A549 (cell line): ENCODE results near the gene CRYBA4.

Experiments
- BHLHE40 ChIP-seq: IDR thresholded peaks from 2 replicates; pipeline ENCODE4 v1.6.1; 2012; ENCODE audit warnings: low read depth, low read length, inconsistent platforms
- CBX2 ChIP-seq: fragments of 200-600 bp; sonication (generic); IDR thresholded peaks from 2 replicates; pipeline ENCODE4 v1.6.1; 2016; ENCODE audit warnings: low read depth, mild to moderate bottlenecking, borderline replicate concordance
- EP300 ChIP-seq, 2 experiments: fragments of >200 bp; sonication (Bioruptor Twin); formaldehyde crosslinking; IDR thresholded peaks; 2 replicates in 1 of 2; 3 replicates in 1 of 2; pipeline ENCODE4 v1.6.1; 2016 to 2017
- HDAC2 ChIP-seq: fragments of 200-600 bp; sonication (generic); IDR thresholded peaks from 2 replicates; pipeline ENCODE4 v1.6.1; 2016
- JUNB ChIP-seq: fragments of >200 bp; sonication (Bioruptor Twin); formaldehyde crosslinking; IDR thresholded peaks from 2 replicates; pipeline ENCODE4 v1.6.1; 2016
- POLR2A ChIP-seq: IDR thresholded peaks from 2 replicates; pipeline ENCODE4 v1.6.1; 2012; ENCODE audit warnings: mild to moderate bottlenecking, low read length
- RAD21 ChIP-seq, 2 experiments: fragments of >200 bp in 1 of 2; sonication (Bioruptor Twin) in 1 of 2; formaldehyde crosslinking in 1 of 2; IDR thresholded peaks in 1 of 2; conservative IDR thresholded peaks in 1 of 2; 2 replicates in 1 of 2; 3 replicates in 1 of 2; pipeline ENCODE4 v1.6.1; 2012 to 2018; ENCODE audit warnings: inconsistent platforms in 1 of 2
- TFCP2L1 ChIP-seq: fragments of 250-450 bp; sonication (Bioruptor Pico); IDR thresholded peaks from 2 replicates; pipeline ENCODE4 v1.5.0; 2021; ENCODE audit warnings: mild to moderate bottlenecking
- TF ChIP-seq, protein P1 (sequence below): fragments of >200 bp; sonication (Bioruptor Twin); formaldehyde crosslinking; IDR thresholded peaks from 3 replicates; pipeline ENCODE4 v1.5.1; 2016
- TF ChIP-seq, protein P2 (sequence below): fragments of 200-600 bp; sonication (generic); IDR thresholded peaks from 2 replicates; pipeline ENCODE4 v1.6.1; 2016; ENCODE audit warnings: antibody characterized with exemption, mild to moderate bottlenecking, moderate library complexity
- TF ChIP-seq, protein P3 (sequence below): IDR thresholded peaks from 2 replicates; pipeline ENCODE4 v1.6.1; 2012
- TF ChIP-seq, protein P4 (sequence below): fragments of 250-450 bp; sonication (Bioruptor Pico); IDR thresholded peaks from 2 replicates; pipeline ENCODE4 v1.5.0; 2021; ENCODE audit warnings: mild to moderate bottlenecking, moderate library complexity, borderline replicate concordance

DNA sequence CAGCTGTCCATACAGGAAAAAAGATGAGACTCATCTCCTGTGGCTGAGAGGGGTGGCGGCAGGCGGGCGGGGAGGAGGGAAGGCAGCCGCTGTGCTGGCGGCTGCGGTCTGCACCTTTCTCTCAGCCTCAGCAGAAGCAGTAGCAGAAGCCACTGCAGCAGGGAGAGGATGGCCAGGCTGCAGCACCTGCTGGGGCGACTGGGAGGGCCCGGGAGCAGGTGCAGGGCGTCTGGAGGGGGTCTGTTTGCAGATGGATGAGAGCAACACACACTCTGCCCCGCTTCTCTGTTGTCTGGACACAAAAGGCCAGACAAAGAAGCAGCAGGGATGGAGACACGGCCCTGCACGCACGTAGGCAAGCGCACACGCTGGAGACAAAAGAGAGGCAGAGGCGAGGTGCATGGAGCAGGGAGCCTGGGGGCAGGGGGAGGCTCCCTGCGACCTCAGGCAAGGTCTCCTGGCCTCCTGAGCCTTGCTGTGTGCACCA is 26.3 kb downstream of the CRYBA4 start:
- no peak for TF ChIP-seq HDAC2
- TF ChIP-seq, protein P1, sequence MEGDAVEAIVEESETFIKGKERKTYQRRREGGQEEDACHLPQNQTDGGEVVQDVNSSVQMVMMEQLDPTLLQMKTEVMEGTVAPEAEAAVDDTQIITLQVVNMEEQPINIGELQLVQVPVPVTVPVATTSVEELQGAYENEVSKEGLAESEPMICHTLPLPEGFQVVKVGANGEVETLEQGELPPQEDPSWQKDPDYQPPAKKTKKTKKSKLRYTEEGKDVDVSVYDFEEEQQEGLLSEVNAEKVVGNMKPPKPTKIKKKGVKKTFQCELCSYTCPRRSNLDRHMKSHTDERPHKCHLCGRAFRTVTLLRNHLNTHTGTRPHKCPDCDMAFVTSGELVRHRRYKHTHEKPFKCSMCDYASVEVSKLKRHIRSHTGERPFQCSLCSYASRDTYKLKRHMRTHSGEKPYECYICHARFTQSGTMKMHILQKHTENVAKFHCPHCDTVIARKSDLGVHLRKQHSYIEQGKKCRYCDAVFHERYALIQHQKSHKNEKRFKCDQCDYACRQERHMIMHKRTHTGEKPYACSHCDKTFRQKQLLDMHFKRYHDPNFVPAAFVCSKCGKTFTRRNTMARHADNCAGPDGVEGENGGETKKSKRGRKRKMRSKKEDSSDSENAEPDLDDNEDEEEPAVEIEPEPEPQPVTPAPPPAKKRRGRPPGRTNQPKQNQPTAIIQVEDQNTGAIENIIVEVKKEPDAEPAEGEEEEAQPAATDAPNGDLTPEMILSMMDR, result no peak
- no peak for TF ChIP-seq JUNB
- TF ChIP-seq, protein P2, sequence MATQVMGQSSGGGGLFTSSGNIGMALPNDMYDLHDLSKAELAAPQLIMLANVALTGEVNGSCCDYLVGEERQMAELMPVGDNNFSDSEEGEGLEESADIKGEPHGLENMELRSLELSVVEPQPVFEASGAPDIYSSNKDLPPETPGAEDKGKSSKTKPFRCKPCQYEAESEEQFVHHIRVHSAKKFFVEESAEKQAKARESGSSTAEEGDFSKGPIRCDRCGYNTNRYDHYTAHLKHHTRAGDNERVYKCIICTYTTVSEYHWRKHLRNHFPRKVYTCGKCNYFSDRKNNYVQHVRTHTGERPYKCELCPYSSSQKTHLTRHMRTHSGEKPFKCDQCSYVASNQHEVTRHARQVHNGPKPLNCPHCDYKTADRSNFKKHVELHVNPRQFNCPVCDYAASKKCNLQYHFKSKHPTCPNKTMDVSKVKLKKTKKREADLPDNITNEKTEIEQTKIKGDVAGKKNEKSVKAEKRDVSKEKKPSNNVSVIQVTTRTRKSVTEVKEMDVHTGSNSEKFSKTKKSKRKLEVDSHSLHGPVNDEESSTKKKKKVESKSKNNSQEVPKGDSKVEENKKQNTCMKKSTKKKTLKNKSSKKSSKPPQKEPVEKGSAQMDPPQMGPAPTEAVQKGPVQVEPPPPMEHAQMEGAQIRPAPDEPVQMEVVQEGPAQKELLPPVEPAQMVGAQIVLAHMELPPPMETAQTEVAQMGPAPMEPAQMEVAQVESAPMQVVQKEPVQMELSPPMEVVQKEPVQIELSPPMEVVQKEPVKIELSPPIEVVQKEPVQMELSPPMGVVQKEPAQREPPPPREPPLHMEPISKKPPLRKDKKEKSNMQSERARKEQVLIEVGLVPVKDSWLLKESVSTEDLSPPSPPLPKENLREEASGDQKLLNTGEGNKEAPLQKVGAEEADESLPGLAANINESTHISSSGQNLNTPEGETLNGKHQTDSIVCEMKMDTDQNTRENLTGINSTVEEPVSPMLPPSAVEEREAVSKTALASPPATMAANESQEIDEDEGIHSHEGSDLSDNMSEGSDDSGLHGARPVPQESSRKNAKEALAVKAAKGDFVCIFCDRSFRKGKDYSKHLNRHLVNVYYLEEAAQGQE, result no peak
- TF ChIP-seq, protein P3, sequence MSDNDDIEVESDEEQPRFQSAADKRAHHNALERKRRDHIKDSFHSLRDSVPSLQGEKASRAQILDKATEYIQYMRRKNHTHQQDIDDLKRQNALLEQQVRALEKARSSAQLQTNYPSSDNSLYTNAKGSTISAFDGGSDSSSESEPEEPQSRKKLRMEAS, result no peak
- TF ChIP-seq CBX2, result no peak
- no peak for TF ChIP-seq RAD21 (conservative IDR thresholded peaks at IDR 0.05 in 1 of 2, IDR thresholded peaks at IDR 0.05 in 1 of 2)
- no peak for TF ChIP-seq POLR2A
- TF ChIP-seq BHLHE40, result no peak
- no peak for TF ChIP-seq TFCP2L1 (CRISPR knock-in tag)
- TF ChIP-seq, protein P4, sequence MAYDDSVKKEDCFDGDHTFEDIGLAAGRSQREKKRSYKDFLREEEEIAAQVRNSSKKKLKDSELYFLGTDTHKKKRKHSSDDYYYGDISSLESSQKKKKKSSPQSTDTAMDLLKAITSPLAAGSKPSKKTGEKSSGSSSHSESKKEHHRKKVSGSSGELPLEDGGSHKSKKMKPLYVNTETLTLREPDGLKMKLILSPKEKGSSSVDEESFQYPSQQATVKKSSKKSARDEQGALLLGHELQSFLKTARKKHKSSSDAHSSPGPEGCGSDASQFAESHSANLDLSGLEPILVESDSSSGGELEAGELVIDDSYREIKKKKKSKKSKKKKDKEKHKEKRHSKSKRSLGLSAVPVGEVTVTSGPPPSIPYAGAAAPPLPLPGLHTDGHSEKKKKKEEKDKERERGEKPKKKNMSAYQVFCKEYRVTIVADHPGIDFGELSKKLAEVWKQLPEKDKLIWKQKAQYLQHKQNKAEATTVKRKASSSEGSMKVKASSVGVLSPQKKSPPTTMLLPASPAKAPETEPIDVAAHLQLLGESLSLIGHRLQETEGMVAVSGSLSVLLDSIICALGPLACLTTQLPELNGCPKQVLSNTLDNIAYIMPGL (CRISPR knock-in tag), result no peak
- no peak for TF ChIP-seq EP300 (IDR thresholded peaks at IDR 0.05)
